Activated T-helper 2 cell treated with anti-CD3 and anti-CD28 coated beads, Interferon-gamma antibody, Interleukin-2, Interleukin-4, amounts not matched to agents 10 μg/mL and 5 μg/mL and 100 μg/mL, durations not matched to agents 14 hours and 24 hours and 36 hours (primary cell): ENCODE data around the gene GPATCH4. TPM values are rescaled to one million over a fixed set of nuclear protein-coding genes. Genes with fewer than 3 reads are reported as not detected.

Experiments used
- DNase-seq: peaks from one replicate; pipeline ENCODE4 v3.0.0; 2021; ENCODE audit warnings: low spot score
- H3K27ac Mint-ChIP-seq: one replicate; pipeline ENCODE4 v1.8.0; 2021; ENCODE audit warnings: mixed read lengths
- H3K27me3 Mint-ChIP-seq: one replicate; pipeline ENCODE4 v1.8.0; 2021; ENCODE audit warnings: low read depth, mixed read lengths
- H3K36me3 Mint-ChIP-seq: one replicate; pipeline ENCODE4 v1.8.0; 2021; ENCODE audit warnings: low read depth, mixed read lengths
- H3K4me1 Mint-ChIP-seq: one replicate; pipeline ENCODE4 v1.8.0; 2021; ENCODE audit warnings: low read depth, mixed read lengths
- H3K4me3 Mint-ChIP-seq: one replicate; pipeline ENCODE4 v1.8.0; 2021; ENCODE audit warnings: low read depth, mild to moderate bottlenecking, moderate library complexity, mixed read lengths
- H3K9me3 Mint-ChIP-seq: one replicate; pipeline ENCODE4 v1.8.0; 2021; ENCODE audit warnings: mixed read lengths
- intact Hi-C: fragments of 100-400 bp; cut with micrococcal nuclease; formaldehyde crosslinking; loops from one replicate; pipeline ENCODE4 v1.15.1; 2023
- total RNA-seq: library from RNA; stranded (reverse); gene quantifications from 2 replicates; pipeline ENCODE4 v1.2.3, GENCODE V29; 2022

Gene GPATCH4
- total RNA-seq, 1 donor from 2014 or later, result 73.7 TPM

GRCh38 chr1:156577550-156577949 is 23.7 kb downstream of the GPATCH4 start:
- Mint-ChIP-seq H3K4me1 (peaks cover 12% of the 10 kb centered on the region), H3K9me3 (no peaks in the 10 kb centered on the region), H3K27ac (no peak overlapping the region), H3K36me3 (no peaks in the 10 kb centered on the region), H3K27me3 (peaks cover 19% of the 10 kb centered on the region), H3K4me3 (no peak overlapping the region)
- no peak for DNase-seq
- intact Hi-C loops, result no loop called here

GRCh38 chr1:156574039-156574633 is 27.1 kb downstream of the GPATCH4 start:
- intact Hi-C loops, result loop anchor here (5.0 kb wide), 2 partner anchors 33 to 72 kb away; partner anchors contain the start of gene MEF2D

GRCh38 chr1:156572663-156573018 is 28.6 kb downstream of the GPATCH4 start:
- peak overlapping the region; percentile 87 for H3K27ac Mint-ChIP-seq
- H3K36me3 Mint-ChIP-seq, result peaks cover 10% of the 10 kb centered on the region
- intact Hi-C loops, result loop anchor here (5.0 kb wide), 2 partner anchors 35 to 70 kb away; partner anchors contain the start of gene MEF2D
- no peaks in the 10 kb centered on the region for H3K9me3 Mint-ChIP-seq
- H3K4me3 Mint-ChIP-seq, result peak overlapping the region; percentile 95
- H3K4me1 Mint-ChIP-seq, result peaks cover 24% of the 10 kb centered on the region
- DNase-seq, result no peak
- H3K27me3 Mint-ChIP-seq, result peaks cover 19% of the 10 kb centered on the region

More at GRCh38 chr1:156574039-156574633, 27.1 kb downstream of the GPATCH4 start:
- Mint-ChIP-seq H3K4me1 (peaks cover 24% of the 10 kb centered on the region), H3K9me3 (no peaks in the 10 kb centered on the region), H3K27ac (no peak overlapping the region), H3K4me3 (no peak overlapping the region), H3K27me3 (peaks cover 19% of the 10 kb centered on the region), H3K36me3 (peaks cover 5% of the 10 kb centered on the region)
- no peak for DNase-seq

- no peaks in the 10 kb centered on the region for H3K9me3 Mint-ChIP-seq
- intact Hi-C loops, result loop anchor here (5.0 kb wide), 2 partner anchors 35 to 70 kb away; partner anchors contain the start of gene MEF2D
Observed at GRCh38 chr1:156571919-156572662, 29.2 kb downstream of the GPATCH4 start, which contains the start of gene IQGAP3. Gene IQGAP3 (minus strand): TSS chr1:156572565. CDS start chr1:156572529, 36 bp downstream.

GRCh38 chr1:156571261-156571852 is 29.9 kb downstream of the GPATCH4 start:
- Mint-ChIP-seq H3K4me1 (peaks cover 24% of the 10 kb centered on the region), H3K36me3 (peaks cover 10% of the 10 kb centered on the region), H3K9me3 (no peaks in the 10 kb centered on the region), H3K27ac (peak overlapping the region; percentile 6), H3K27me3 (peaks cover 19% of the 10 kb centered on the region), H3K4me3 (peak overlapping the region; percentile 95)
- no peak for DNase-seq
- intact Hi-C loops, result loop anchor here (5.0 kb wide), 2 partner anchors 36 to 69 kb away; partner anchors contain the start of gene MEF2D

More at GRCh38 chr1:156571919-156572662, 29.2 kb downstream of the GPATCH4 start, which contains the start of gene IQGAP3:
- Mint-ChIP-seq H3K36me3 (peaks cover 10% of the 10 kb centered on the region), H3K4me1 (peaks cover 24% of the 10 kb centered on the region), H3K27ac (peak within 1 kb of the TSS; percentile 87), H3K27me3 (peaks cover 19% of the 10 kb centered on the region), H3K4me3 (peak within 1 kb of the TSS; percentile 95)
- peak; percentile 69 for DNase-seq

- no peak overlapping the region for H3K27ac Mint-ChIP-seq
- peaks cover 9% of the 10 kb centered on the region for H3K4me1 Mint-ChIP-seq
- DNase-seq, result no peak
- peaks cover 11% of the 10 kb centered on the region for H3K36me3 Mint-ChIP-seq
- intact Hi-C loops, result no loop called here
- H3K4me3 Mint-ChIP-seq, result no peak overlapping the region
- H3K9me3 Mint-ChIP-seq, result no peaks in the 10 kb centered on the region
- no peaks in the 10 kb centered on the region for H3K27me3 Mint-ChIP-seq
Observed at GRCh38 chr1:156566436-156566835, 34.8 kb downstream of the GPATCH4 start.

- H3K36me3 Mint-ChIP-seq, result peaks cover 11% of the 10 kb centered on the region
- H3K4me3 Mint-ChIP-seq, result no peak overlapping the region
- H3K4me1 Mint-ChIP-seq, result no peaks in the 10 kb centered on the region
- DNase-seq, result no peak
- intact Hi-C loops, result no loop called here
- H3K9me3 Mint-ChIP-seq, result no peaks in the 10 kb centered on the region
- no peaks in the 10 kb centered on the region for H3K27me3 Mint-ChIP-seq
- H3K27ac Mint-ChIP-seq, result no peak overlapping the region
Observed at GRCh38 chr1:156565519-156565918, 35.8 kb downstream of the GPATCH4 start.

GRCh38 chr1:156560585-156561163 is 40.6 kb downstream of the GPATCH4 start:
- H3K27ac Mint-ChIP-seq, result no peak overlapping the region
- no peak overlapping the region for H3K4me3 Mint-ChIP-seq
- no peak for DNase-seq
- no peaks in the 10 kb centered on the region for H3K9me3 Mint-ChIP-seq
- peaks cover 17% of the 10 kb centered on the region for H3K36me3 Mint-ChIP-seq
- H3K27me3 Mint-ChIP-seq, result no peaks in the 10 kb centered on the region
- H3K4me1 Mint-ChIP-seq, result no peaks in the 10 kb centered on the region
- intact Hi-C loops, result no loop called here

- H3K27ac Mint-ChIP-seq, result no peak overlapping the region
- no peaks in the 10 kb centered on the region for H3K9me3 Mint-ChIP-seq
- peaks cover 21% of the 10 kb centered on the region for H3K36me3 Mint-ChIP-seq
- DNase-seq, result no peak
- intact Hi-C loops, result no loop called here
- H3K4me3 Mint-ChIP-seq, result no peak overlapping the region
- H3K4me1 Mint-ChIP-seq, result no peaks in the 10 kb centered on the region
- H3K27me3 Mint-ChIP-seq, result no peaks in the 10 kb centered on the region
Observed at GRCh38 chr1:156559797-156560385, 41.4 kb downstream of the GPATCH4 start.

- H3K36me3 Mint-ChIP-seq, result peaks cover 21% of the 10 kb centered on the region
- DNase-seq, result no peak
- intact Hi-C loops, result no loop called here
- no peaks in the 10 kb centered on the region for H3K27me3 Mint-ChIP-seq
- H3K4me1 Mint-ChIP-seq, result no peaks in the 10 kb centered on the region
- no peak overlapping the region for H3K27ac Mint-ChIP-seq
- no peaks in the 10 kb centered on the region for H3K9me3 Mint-ChIP-seq
- H3K4me3 Mint-ChIP-seq, result no peak overlapping the region
Observed at GRCh38 chr1:156559086-156559796, 42.0 kb downstream of the GPATCH4 start.

GRCh38 chr1:156556354-156556753 is 44.9 kb downstream of the GPATCH4 start:
- H3K27ac Mint-ChIP-seq, result no peak overlapping the region
- no peaks in the 10 kb centered on the region for H3K27me3 Mint-ChIP-seq
- DNase-seq, result no peak
- intact Hi-C loops, result no loop called here
- no peaks in the 10 kb centered on the region for H3K9me3 Mint-ChIP-seq
- peaks cover 23% of the 10 kb centered on the region for H3K36me3 Mint-ChIP-seq
- H3K4me1 Mint-ChIP-seq, result peaks cover 3% of the 10 kb centered on the region
- H3K4me3 Mint-ChIP-seq, result no peak overlapping the region

- intact Hi-C loops, result no loop called here
- no peak for DNase-seq
- Mint-ChIP-seq H3K27ac (no peak overlapping the region), H3K36me3 (peaks cover 23% of the 10 kb centered on the region), H3K27me3 (no peaks in the 10 kb centered on the region), H3K4me1 (peaks cover 3% of the 10 kb centered on the region), H3K9me3 (no peaks in the 10 kb centered on the region), H3K4me3 (no peak overlapping the region)
Observed at GRCh38 chr1:156555715-156556114, 45.6 kb downstream of the GPATCH4 start.
